Memory B cell (primary cell): ENCODE measurements around the gene B3GALT2.
"Not testable (repeated sequence)": the region's sequence is repeated elsewhere in the genome, so short reads cannot be mapped to it uniquely, and the experiment has no call there.

Source experiments
- ATAC-seq: fragments of 150-1000 bp; cut with Tn5 transposase; 2 replicates; pipeline ENCODE4 v1.10.0; 2021; ENCODE audit warnings: low read depth, mild to moderate bottlenecking, moderate library complexity
- DNase-seq, 2 donors: peaks; one replicate each; pipeline ENCODE4 v3.0.0; 2022; ENCODE audit warnings: low spot score in 2 of 2
- H3K27ac Mint-ChIP-seq: one replicate; pipeline ENCODE4 v1.8.0; 2022; ENCODE audit warnings: mild to moderate bottlenecking, moderate library complexity, mixed read lengths
- H3K27me3 Mint-ChIP-seq: one replicate; pipeline ENCODE4 v1.8.0; 2022; ENCODE audit warnings: mixed read lengths
- H3K36me3 Mint-ChIP-seq: one replicate; pipeline ENCODE4 v1.8.0; 2022; ENCODE audit warnings: mild to moderate bottlenecking, mixed read lengths
- H3K4me1 Mint-ChIP-seq: one replicate; pipeline ENCODE4 v1.8.0; 2022; ENCODE audit warnings: mixed read lengths
- H3K4me3 Mint-ChIP-seq: one replicate; pipeline ENCODE4 v1.8.0; 2022; ENCODE audit warnings: mild to moderate bottlenecking, moderate library complexity, mixed read lengths
- H3K9me3 Mint-ChIP-seq: one replicate; pipeline ENCODE4 v1.8.0; 2022; ENCODE audit warnings: mixed read lengths

Gene B3GALT2

GRCh38 chr1:193192586-193192985 lies 6.2 kb upstream of the B3GALT2 start:
- H3K36me3 Mint-ChIP-seq: peaks cover 11% of the 10 kb centered on the region
- no peaks in the 10 kb centered on the region for H3K27me3 Mint-ChIP-seq
- peaks cover 11% of the 10 kb centered on the region for H3K4me1 Mint-ChIP-seq
- no peak overlapping the region for H3K4me3 Mint-ChIP-seq
- ATAC-seq (no peak), DNase-seq (no peak)
- no peak overlapping the region for H3K27ac Mint-ChIP-seq
- no peaks in the 10 kb centered on the region for H3K9me3 Mint-ChIP-seq

GRCh38 chr1:193190096-193190744 lies 3.8 kb upstream of the B3GALT2 start:
- no peak overlapping the region for H3K4me3 Mint-ChIP-seq
- ATAC-seq (no peak), DNase-seq (no peak)
- H3K27me3 Mint-ChIP-seq: no peaks in the 10 kb centered on the region
- H3K9me3 Mint-ChIP-seq: no peaks in the 10 kb centered on the region
- peaks cover 11% of the 10 kb centered on the region for H3K36me3 Mint-ChIP-seq
- H3K4me1 Mint-ChIP-seq: peaks cover 17% of the 10 kb centered on the region
- no peak overlapping the region for H3K27ac Mint-ChIP-seq

GRCh38 chr1:193189442-193190095 lies 3.2 kb upstream of the B3GALT2 start:
- Mint-ChIP-seq H3K4me1 (peaks cover 18% of the 10 kb centered on the region), H3K9me3 (no peaks in the 10 kb centered on the region), H3K27ac (no peak overlapping the region), H3K27me3 (no peaks in the 10 kb centered on the region), H3K36me3 (peaks cover 11% of the 10 kb centered on the region), H3K4me3 (no peak overlapping the region)
- no peak for ATAC-seq
- no peak for DNase-seq

GRCh38 chr1:193188915-193189314 lies 2.5 kb upstream of the B3GALT2 start:
- H3K4me3 Mint-ChIP-seq, H3K9me3 Mint-ChIP-seq, H3K27me3 Mint-ChIP-seq, DNase-seq, H3K27ac Mint-ChIP-seq, ATAC-seq: not testable (repeated sequence)
- peaks cover 11% of the 10 kb centered on the region for H3K36me3 Mint-ChIP-seq
- H3K4me1 Mint-ChIP-seq: peaks cover 18% of the 10 kb centered on the region

- Mint-ChIP-seq H3K9me3 (no peaks in the 10 kb centered on the region), H3K36me3 (peaks cover 4% of the 10 kb centered on the region), H3K4me1 (peaks cover 21% of the 10 kb centered on the region), H3K27ac (no peak overlapping the region), H3K27me3 (no peaks in the 10 kb centered on the region), H3K4me3 (no peak overlapping the region)
- DNase-seq (no peak), ATAC-seq (no peak)
Measured at GRCh38 chr1:193187114-193187513, 701 bp upstream of the B3GALT2 start.

GRCh38 chr1:193185211-193185610 lies 1.2 kb downstream of the B3GALT2 start:
- no peak for ATAC-seq
- Mint-ChIP-seq H3K27me3 (no peaks in the 10 kb centered on the region), H3K9me3 (no peaks in the 10 kb centered on the region), H3K4me3 (no peak overlapping the region), H3K4me1 (peaks cover 18% of the 10 kb centered on the region), H3K27ac (peak overlapping the region; percentile 1), H3K36me3 (no peaks in the 10 kb centered on the region)
- no peak for DNase-seq

GRCh38 chr1:193184776-193185175 lies 1.6 kb downstream of the B3GALT2 start:
- H3K27ac Mint-ChIP-seq: no peak overlapping the region
- ATAC-seq (no peak), DNase-seq (no peak)
- H3K9me3 Mint-ChIP-seq: no peaks in the 10 kb centered on the region
- no peaks in the 10 kb centered on the region for H3K36me3 Mint-ChIP-seq
- no peaks in the 10 kb centered on the region for H3K27me3 Mint-ChIP-seq
- no peak overlapping the region for H3K4me3 Mint-ChIP-seq
- peaks cover 18% of the 10 kb centered on the region for H3K4me1 Mint-ChIP-seq

GRCh38 chr1:193183019-193183627 lies 3.3 kb downstream of the B3GALT2 start:
- H3K27me3 Mint-ChIP-seq: no peaks in the 10 kb centered on the region

GRCh38 chr1:193181985-193182384 lies 4.4 kb downstream of the B3GALT2 start:
- Mint-ChIP-seq H3K4me3 (no peak overlapping the region), H3K9me3 (no peaks in the 10 kb centered on the region), H3K36me3 (peaks cover 2% of the 10 kb centered on the region), H3K27me3 (no peaks in the 10 kb centered on the region), H3K27ac (no peak overlapping the region), H3K4me1 (peaks cover 19% of the 10 kb centered on the region)
- no peak for ATAC-seq
- no peak for DNase-seq

More at GRCh38 chr1:193183019-193183627, 3.3 kb downstream of the B3GALT2 start:
- no peaks in the 10 kb centered on the region for H3K9me3 Mint-ChIP-seq
- ATAC-seq: peak; percentile 53
- no peak overlapping the region for H3K4me3 Mint-ChIP-seq
- no peak overlapping the region for H3K27ac Mint-ChIP-seq
- H3K4me1 Mint-ChIP-seq: peaks cover 17% of the 10 kb centered on the region
- H3K36me3 Mint-ChIP-seq: no peaks in the 10 kb centered on the region
- peak in 1 of 2 donors; percentile 53 for DNase-seq

GRCh38 chr1:193181536-193181935 lies 4.9 kb downstream of the B3GALT2 start:
- no peaks in the 10 kb centered on the region for H3K9me3 Mint-ChIP-seq
- no peak overlapping the region for H3K4me3 Mint-ChIP-seq
- H3K4me1 Mint-ChIP-seq: peaks cover 15% of the 10 kb centered on the region
- no peak for ATAC-seq
- no peak for DNase-seq
- H3K36me3 Mint-ChIP-seq: peaks cover 2% of the 10 kb centered on the region
- H3K27me3 Mint-ChIP-seq: no peaks in the 10 kb centered on the region
- peak overlapping the region; percentile 28 for H3K27ac Mint-ChIP-seq

- no peak overlapping the region for H3K4me3 Mint-ChIP-seq
- peaks cover 13% of the 10 kb centered on the region for H3K4me1 Mint-ChIP-seq
- no peak for DNase-seq
- no peaks in the 10 kb centered on the region for H3K9me3 Mint-ChIP-seq
- no peaks in the 10 kb centered on the region for H3K27me3 Mint-ChIP-seq
- peaks cover 8% of the 10 kb centered on the region for H3K36me3 Mint-ChIP-seq
- ATAC-seq: no peak
- peak overlapping the region; percentile 47 for H3K27ac Mint-ChIP-seq
Measured at GRCh38 chr1:193179094-193179493, 7.3 kb downstream of the B3GALT2 start.

- no peak for ATAC-seq
- no peak overlapping the region for H3K27ac Mint-ChIP-seq
- H3K4me1 Mint-ChIP-seq: peaks cover 13% of the 10 kb centered on the region
- no peak overlapping the region for H3K4me3 Mint-ChIP-seq
- peaks cover 9% of the 10 kb centered on the region for H3K36me3 Mint-ChIP-seq
- H3K27me3 Mint-ChIP-seq: no peaks in the 10 kb centered on the region
- DNase-seq: no peak
- no peaks in the 10 kb centered on the region for H3K9me3 Mint-ChIP-seq
Measured at GRCh38 chr1:193176788-193177187, 9.6 kb downstream of the B3GALT2 start.

- Mint-ChIP-seq H3K4me3 (no peak overlapping the region), H3K36me3 (peaks cover 12% of the 10 kb centered on the region), H3K4me1 (peaks cover 13% of the 10 kb centered on the region), H3K27ac (no peak overlapping the region), H3K9me3 (no peaks in the 10 kb centered on the region), H3K27me3 (no peaks in the 10 kb centered on the region)
- ATAC-seq (no peak), DNase-seq (no peak)
Measured at GRCh38 chr1:193176113-193176512, 10.3 kb downstream of the B3GALT2 start.

GRCh38 chr1:193157360-193157759 lies 29.1 kb downstream of the B3GALT2 start:
- peak overlapping the region; percentile 66 for H3K27ac Mint-ChIP-seq

More at GRCh38 chr1:193157360-193157759, 29.1 kb downstream of the B3GALT2 start:
- H3K27me3 Mint-ChIP-seq: no peaks in the 10 kb centered on the region
- no peaks in the 10 kb centered on the region for H3K9me3 Mint-ChIP-seq
- no peak for DNase-seq
- no peak overlapping the region for H3K4me3 Mint-ChIP-seq
- ATAC-seq: no peak
- peaks cover 13% of the 10 kb centered on the region for H3K36me3 Mint-ChIP-seq
- H3K4me1 Mint-ChIP-seq: peaks cover 11% of the 10 kb centered on the region
